Neural cell (in vitro differentiated cells): ENCODE data around the gene FERMT3.

ENCODE experiments used
- EP300 ChIP-seq: fragments of 450-650 bp; conservative IDR thresholded peaks from 2 replicates; pipeline ENCODE4 v1.6.1; 2014; ENCODE audit warnings: antibody characterized with exemption, mild to moderate bottlenecking, moderate library complexity; ENCODE audit not compliant: poor library complexity, severe bottlenecking
- SMC3 ChIP-seq: fragments of 450-650 bp; conservative IDR thresholded peaks from 2 replicates; pipeline ENCODE4 v1.6.1; 2014; ENCODE audit warnings: antibody characterized with exemption, mild to moderate bottlenecking, moderate library complexity; ENCODE audit not compliant: poor library complexity
- TF ChIP-seq, protein P1 (sequence below): fragments of 450-650 bp; IDR thresholded peaks from 2 replicates; pipeline ENCODE4 v1.5.1; 2014; ENCODE audit warnings: antibody characterized with exemption, mild to moderate bottlenecking, moderate library complexity; ENCODE audit not compliant: poor library complexity, severe bottlenecking

DNA sequence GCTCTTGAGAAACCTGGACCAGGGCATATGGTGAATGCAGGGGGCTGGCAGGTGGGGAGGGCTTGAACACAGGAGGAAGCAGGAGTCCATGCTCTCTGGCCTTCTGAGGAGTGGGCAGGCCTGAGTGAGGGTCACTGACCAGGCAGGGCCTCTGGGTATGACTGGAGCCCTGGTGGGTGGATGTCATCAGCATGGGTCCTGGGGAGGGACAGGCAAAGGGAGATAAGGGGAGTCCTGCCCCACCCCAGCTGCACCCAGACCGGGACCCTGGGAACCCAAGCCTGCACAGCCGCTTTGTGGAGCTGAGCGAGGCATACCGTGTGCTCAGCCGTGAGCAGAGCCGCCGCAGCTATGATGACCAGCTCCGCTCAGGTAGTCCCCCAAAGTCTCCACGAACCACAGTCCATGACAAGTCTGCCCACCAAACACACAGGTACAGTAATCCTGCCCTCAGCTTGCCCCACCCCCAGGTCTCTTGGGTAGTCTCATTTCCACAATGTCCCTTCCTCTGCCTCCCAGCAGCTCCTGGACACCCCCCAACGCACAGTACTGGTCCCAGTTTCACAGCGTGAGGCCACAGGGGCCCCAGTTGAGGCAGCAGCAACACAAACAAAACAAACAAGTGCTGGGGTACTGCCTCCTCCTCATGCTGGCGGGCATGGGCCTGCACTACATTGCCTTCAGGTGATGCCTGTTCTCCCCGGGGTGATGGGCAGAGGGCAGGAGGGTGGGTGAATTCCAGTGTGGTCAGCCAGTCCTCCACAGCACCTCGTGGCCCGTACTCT lies 25.9 kb downstream of the FERMT3 start:
- TF ChIP-seq, protein P1, sequence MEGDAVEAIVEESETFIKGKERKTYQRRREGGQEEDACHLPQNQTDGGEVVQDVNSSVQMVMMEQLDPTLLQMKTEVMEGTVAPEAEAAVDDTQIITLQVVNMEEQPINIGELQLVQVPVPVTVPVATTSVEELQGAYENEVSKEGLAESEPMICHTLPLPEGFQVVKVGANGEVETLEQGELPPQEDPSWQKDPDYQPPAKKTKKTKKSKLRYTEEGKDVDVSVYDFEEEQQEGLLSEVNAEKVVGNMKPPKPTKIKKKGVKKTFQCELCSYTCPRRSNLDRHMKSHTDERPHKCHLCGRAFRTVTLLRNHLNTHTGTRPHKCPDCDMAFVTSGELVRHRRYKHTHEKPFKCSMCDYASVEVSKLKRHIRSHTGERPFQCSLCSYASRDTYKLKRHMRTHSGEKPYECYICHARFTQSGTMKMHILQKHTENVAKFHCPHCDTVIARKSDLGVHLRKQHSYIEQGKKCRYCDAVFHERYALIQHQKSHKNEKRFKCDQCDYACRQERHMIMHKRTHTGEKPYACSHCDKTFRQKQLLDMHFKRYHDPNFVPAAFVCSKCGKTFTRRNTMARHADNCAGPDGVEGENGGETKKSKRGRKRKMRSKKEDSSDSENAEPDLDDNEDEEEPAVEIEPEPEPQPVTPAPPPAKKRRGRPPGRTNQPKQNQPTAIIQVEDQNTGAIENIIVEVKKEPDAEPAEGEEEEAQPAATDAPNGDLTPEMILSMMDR, result no peak
- no peak for TF ChIP-seq SMC3
- TF ChIP-seq EP300, result no peak
